Esophagus squamous epithelium (tissue), 5 donors: Measurements from ENCODE around the gene KRT27. TPM values are rescaled to one million over a fixed set of nuclear protein-coding genes. Genes with fewer than 3 reads are reported as not detected.
A peak's percentile ranks its signal among the peaks of the same experiment; 100 is the strongest.

ENCODE experiments used
- DNase-seq: peaks from one replicate; lab custom pipeline; 2025; lab: John Stamatoyannopoulos, UW
- H3K27ac ChIP-seq, 4 donors: fragments of 200-600 bp; sonication (generic); one replicate each; pipeline ENCODE4 v1.5.1; 2016 to 2019; ENCODE audit warnings: mild to moderate bottlenecking in 1 of 4
- H3K27me3 ChIP-seq, 4 donors: fragments of 200-600 bp; sonication (generic); 1 replicate in 3 of 4; 2 replicates in 1 of 4; pipeline versions ENCODE4 v1.5.1 to v1.6.0; 2017 to 2021; ENCODE audit warnings: antibody characterized with exemption in 1 of 4
- H3K36me3 ChIP-seq, 3 donors: fragments of 200-600 bp; sonication (generic); one replicate each; pipeline ENCODE4 v1.5.1; 2016 to 2019
- H3K4me1 ChIP-seq, 3 donors: fragments of 200-600 bp; sonication (generic); one replicate each; pipeline ENCODE4 v1.5.1; 2017 to 2019
- H3K4me3 ChIP-seq, 4 donors: fragments of 200-600 bp; sonication (generic); 1 replicate in 3 of 4; 2 replicates in 1 of 4; pipeline ENCODE4 v1.5.1; 2016 to 2019; ENCODE audit warnings: mild to moderate bottlenecking in 2 of 4, moderate library complexity in 1 of 4
- H3K9me3 ChIP-seq, 3 donors: fragments of 200-600 bp; sonication (generic); one replicate each; pipeline ENCODE4 v1.5.1; 2016 to 2019
- POLR2A ChIP-seq, 4 donors: fragments of 450-650 bp; IDR thresholded peaks; one replicate each; pipeline ENCODE4 v1.6.1; 2017; ENCODE audit warnings: antibody characterized with exemption in 4 of 4, mild to moderate bottlenecking in 4 of 4, moderate library complexity in 3 of 4
- WGBS, 2 donors: methylation state at CpG; one replicate each; pipeline ENCODE4 v1.1.5; 2018; 5-methylcytosine and 5-hydroxymethylcytosine counted together
- intact Hi-C: fragments of 100-400 bp; cut with DNase I; formaldehyde crosslinking; loops from one replicate; pipeline ENCODE4 v1.15.0; 2022
- total RNA-seq, 4 donors: library from RNA; depleted of rRNA; stranded (reverse); fragments of >200 nt; gene quantifications; one replicate each; pipeline ENCODE4 v1.1.0, GENCODE V29; 2016
- TF ChIP-seq, protein P1 (sequence below), 6 experiments: fragments of 450-650 bp in 4 of 6; fragments of 200-600 bp in 2 of 6; sonication (generic) in 2 of 6; IDR thresholded peaks; one replicate each; pipeline ENCODE4 v1.5.1; 2016 to 2019; ENCODE audit warnings: antibody characterized with exemption in 6 of 6, mild to moderate bottlenecking in 4 of 6, moderate library complexity in 4 of 6
- donor health status: DM: yes; HTN: yes; CAD: no.

KRT27 gene
- total RNA-seq, 4 donors from 2014 or later, result not detected

DNA sequence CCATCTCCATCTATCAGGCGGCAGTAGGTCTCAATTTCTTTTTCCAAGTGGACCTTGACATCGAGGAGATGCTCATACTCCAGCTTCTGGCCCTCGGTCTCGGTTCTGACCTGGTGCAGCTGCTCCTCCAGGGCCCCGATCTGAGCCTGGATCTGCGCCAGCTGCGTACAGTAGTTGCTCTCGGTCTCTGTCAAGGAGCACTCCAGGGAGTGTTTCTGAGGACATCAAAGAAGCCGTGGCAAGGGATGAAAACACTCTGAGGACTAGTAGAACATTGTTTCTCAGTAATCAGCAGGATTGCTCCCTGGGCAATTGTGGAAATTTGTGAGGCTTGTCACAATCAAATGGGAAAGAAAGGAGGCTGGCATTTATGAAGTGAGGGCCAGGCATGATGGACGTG is 11.5 kb upstream of the KRT27 start:
- no peaks in the 10 kb centered on the region for H3K9me3 ChIP-seq
- TF ChIP-seq, protein P1, sequence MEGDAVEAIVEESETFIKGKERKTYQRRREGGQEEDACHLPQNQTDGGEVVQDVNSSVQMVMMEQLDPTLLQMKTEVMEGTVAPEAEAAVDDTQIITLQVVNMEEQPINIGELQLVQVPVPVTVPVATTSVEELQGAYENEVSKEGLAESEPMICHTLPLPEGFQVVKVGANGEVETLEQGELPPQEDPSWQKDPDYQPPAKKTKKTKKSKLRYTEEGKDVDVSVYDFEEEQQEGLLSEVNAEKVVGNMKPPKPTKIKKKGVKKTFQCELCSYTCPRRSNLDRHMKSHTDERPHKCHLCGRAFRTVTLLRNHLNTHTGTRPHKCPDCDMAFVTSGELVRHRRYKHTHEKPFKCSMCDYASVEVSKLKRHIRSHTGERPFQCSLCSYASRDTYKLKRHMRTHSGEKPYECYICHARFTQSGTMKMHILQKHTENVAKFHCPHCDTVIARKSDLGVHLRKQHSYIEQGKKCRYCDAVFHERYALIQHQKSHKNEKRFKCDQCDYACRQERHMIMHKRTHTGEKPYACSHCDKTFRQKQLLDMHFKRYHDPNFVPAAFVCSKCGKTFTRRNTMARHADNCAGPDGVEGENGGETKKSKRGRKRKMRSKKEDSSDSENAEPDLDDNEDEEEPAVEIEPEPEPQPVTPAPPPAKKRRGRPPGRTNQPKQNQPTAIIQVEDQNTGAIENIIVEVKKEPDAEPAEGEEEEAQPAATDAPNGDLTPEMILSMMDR (IDR thresholded peaks at IDR 0.05), result no peak
- TF ChIP-seq POLR2A (IDR thresholded peaks at IDR 0.05), result no peak
- H3K4me1 ChIP-seq, result peaks cover 0 to 10% (median 0%) of the 10 kb centered on the region in 3 donors
- DNase-seq, result no peak
- 80 to 81% methylated on average over 7 to 8 of the region's 10 CpGs for WGBS, 2 donors
- H3K27me3 ChIP-seq, result peaks cover 0 to 50% (median 0%) of the 10 kb centered on the region in 4 donors
- H3K36me3 ChIP-seq, result no peaks in the 10 kb centered on the region
- no peak overlapping the region for H3K27ac ChIP-seq
- intact Hi-C loops, result no loop called here
- H3K4me3 ChIP-seq, result no peak overlapping the region

DNA sequence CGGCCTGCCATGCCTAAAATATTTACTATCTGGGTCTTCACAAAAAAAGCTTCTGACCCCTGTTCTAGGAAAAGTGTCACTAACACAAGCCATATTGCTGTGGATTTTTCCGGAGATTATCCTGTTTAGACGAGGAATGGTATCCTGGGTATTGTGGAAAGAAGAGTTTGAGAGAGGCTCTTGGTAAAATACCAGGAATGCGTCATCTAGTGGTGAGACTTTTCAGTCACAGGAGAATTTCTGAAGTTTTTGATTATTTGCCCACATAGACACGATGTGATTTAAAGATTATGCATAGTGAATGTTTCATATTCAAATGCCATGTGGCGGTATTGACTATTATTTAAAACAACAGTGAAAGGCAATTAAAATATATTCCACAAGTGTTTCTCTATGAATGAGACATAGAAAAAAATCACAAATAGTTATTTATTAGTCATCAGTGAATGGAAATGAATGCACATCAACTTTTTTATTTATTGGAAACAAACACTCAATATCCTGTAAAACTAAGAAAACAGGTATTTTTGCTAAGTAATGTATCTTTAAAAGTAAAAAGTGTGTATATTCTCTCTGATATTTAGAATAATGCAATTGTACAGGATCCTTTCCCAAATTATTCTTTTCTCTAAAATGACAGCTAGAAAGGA is 9.6 kb upstream of the KRT27 start:
- no peak for TF ChIP-seq POLR2A (IDR thresholded peaks at IDR 0.05)
- TF ChIP-seq, protein P1 (IDR thresholded peaks at IDR 0.05), result peak; percentile 48 to 78 (median 68)
- no peak overlapping the region for H3K4me3 ChIP-seq
- H3K27ac ChIP-seq, result peak overlapping the region in 1 of 4 donors; percentile 35
- no peaks in the 10 kb centered on the region for H3K9me3 ChIP-seq
- no peak for DNase-seq
- H3K27me3 ChIP-seq, result peaks cover 0 to 31% (median 0%) of the 10 kb centered on the region in 4 donors
- intact Hi-C loops, result no loop called here
- H3K36me3 ChIP-seq, result no peaks in the 10 kb centered on the region
- 18 to 28% methylated on average over 6 of the region's 6 CpGs for WGBS, 2 donors
- peaks cover 0 to 10% (median 0%) of the 10 kb centered on the region in 3 donors for H3K4me1 ChIP-seq

DNA sequence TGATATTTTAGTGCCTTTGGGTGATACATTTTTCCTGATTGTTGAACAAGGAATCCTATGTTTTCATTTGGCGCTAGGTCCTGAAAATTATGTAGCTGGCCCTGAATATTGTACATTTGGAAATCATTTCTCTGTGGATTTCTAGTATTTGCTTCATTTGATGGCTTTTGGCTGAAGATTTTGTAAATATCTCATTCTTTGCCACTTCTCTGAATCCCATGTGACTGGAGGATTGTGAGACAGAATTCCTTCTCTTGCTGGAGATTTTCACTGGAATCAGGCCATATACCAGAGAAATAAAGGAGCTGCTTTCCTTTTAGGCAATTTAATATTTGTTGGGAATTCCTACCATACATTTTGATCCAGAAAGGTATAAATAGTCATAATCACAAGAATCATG is 8.8 kb upstream of the KRT27 start:
- Histone ChIP-seq H3K4me3 (no peak overlapping the region), H3K27ac (peak overlapping the region in 1 of 4 donors; percentile 35), H3K36me3 (no peaks in the 10 kb centered on the region), H3K27me3 (peaks cover 0 to 23% (median 0%) of the 10 kb centered on the region in 4 donors), H3K9me3 (no peaks in the 10 kb centered on the region), H3K4me1 (peaks cover 0 to 10% (median 0%) of the 10 kb centered on the region in 3 donors)
- no peak for DNase-seq
- TF ChIP-seq POLR2A (IDR thresholded peaks at IDR 0.05), result no peak
- TF ChIP-seq, protein P1 (IDR thresholded peaks at IDR 0.05), result no peak
- WGBS, 2 donors, result 75 to 82% methylated on average over 1 of the region's 1 CpG
- intact Hi-C loops, result no loop called here

DNA sequence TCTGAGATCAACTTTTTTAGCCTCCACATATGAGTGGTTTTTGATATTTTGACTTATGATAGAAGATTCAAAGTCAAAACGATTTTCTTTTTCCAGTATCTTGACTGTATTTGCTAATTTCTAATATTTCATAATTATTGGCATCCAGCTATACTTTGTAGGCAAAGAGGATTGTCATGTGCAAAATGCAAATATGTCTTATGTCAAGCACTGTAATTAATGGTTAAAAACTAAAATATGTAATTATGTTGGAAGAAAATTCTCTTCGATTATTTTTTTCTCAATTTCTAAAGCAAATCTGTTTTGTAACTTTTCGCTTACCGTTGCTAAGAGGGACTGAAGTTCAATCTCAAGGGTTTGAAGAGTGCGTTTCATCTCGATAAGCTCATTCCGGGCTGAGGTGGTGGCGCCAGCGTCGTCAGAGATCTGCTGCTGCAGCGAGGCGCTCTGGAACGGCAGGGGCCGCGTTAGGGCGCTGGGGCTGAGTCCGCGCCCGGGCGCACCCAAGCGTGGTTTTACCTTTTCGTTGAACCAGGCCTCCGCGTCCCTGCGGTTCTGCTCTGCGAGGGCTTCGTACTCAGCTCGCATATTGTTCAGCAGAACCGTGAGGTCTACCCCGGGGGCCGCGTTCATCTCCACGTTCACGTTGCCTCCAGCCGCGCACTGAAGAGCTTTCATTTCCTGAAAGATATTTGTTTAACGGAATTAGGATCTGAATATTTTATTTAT is 3.0 kb downstream of the KRT27 start:
- Histone ChIP-seq H3K4me3 (peak overlapping the region; percentile 6 to 52 (median 22)), H3K27ac (no peak overlapping the region)
- intact Hi-C loops, result no loop called here

More for the DNA sequence above, 3.0 kb downstream of the KRT27 start:
- Histone ChIP-seq H3K4me1 (peaks cover 0 to 7% (median 0%) of the 10 kb centered on the region in 3 donors), H3K27me3 (peaks cover 0 to 75% (median 0%) of the 10 kb centered on the region in 4 donors), H3K36me3 (no peaks in the 10 kb centered on the region), H3K9me3 (no peaks in the 10 kb centered on the region)
- TF ChIP-seq POLR2A (IDR thresholded peaks at IDR 0.05), result no peak
- TF ChIP-seq, protein P1 (IDR thresholded peaks at IDR 0.05), result no peak
- no peak for DNase-seq
- WGBS, 2 donors, result 21 to 46% methylated on average over 24 to 27 of the region's 37 CpGs
